NT2/D1 (cell line): ENCODE results near the gene CCDC50.

Experiments
- SUZ12 ChIP-seq: IDR thresholded peaks from 2 replicates; pipeline ENCODE4 v1.6.1; 2011; ENCODE audit not compliant: insufficient read length, insufficient read depth; ENCODE audit errors: extremely low read depth
- YY1 ChIP-seq: IDR thresholded peaks from 2 replicates; pipeline ENCODE4 v1.6.1; 2011; ENCODE audit not compliant: insufficient read length, insufficient read depth
- ZNF274 ChIP-seq: IDR thresholded peaks from 2 replicates; pipeline ENCODE4 v1.6.1; 2011; ENCODE audit warnings: mild to moderate bottlenecking, low read depth, low read length

- TF ChIP-seq SUZ12 (no peak), ZNF274 (no peak), YY1 (no peak)
Observed at GRCh38 chr3:191342006-191342405, 12.8 kb downstream of the CCDC50 start.
